ENCODE data around the gene SCP2. TPM values are rescaled to one million over a fixed set of nuclear protein-coding genes. Genes with fewer than 3 reads are reported as not detected.

Gene SCP2
- total RNA-seq, 1 experiment from 2014 or later: 53.8 TPM

- no peaks in the 10 kb centered on the region for H3K27me3 Mint-ChIP-seq (ENCODE audit: insufficient read depth, unreplicated experiment)
- TF ChIP-seq CTCF (IDR thresholded peaks at IDR 0.05; ENCODE audit: unreplicated experiment): no peak
- no peak for DNase-seq (ENCODE audit: unreplicated experiment)
- H3K4me1 Mint-ChIP-seq (ENCODE audit: insufficient read depth, unreplicated experiment): no peaks in the 10 kb centered on the region
- H3K4me3 Mint-ChIP-seq (ENCODE audit: unreplicated experiment): no peak overlapping the region
- peaks cover 32% of the 10 kb centered on the region for H3K36me3 Mint-ChIP-seq (ENCODE audit: insufficient read depth, unreplicated experiment)
- H3K9me3 Mint-ChIP-seq (ENCODE audit: unreplicated experiment): no peaks in the 10 kb centered on the region
- no TSS peak for BruUV-seq (replicated peaks)
- intact Hi-C loops (cut with micrococcal nuclease): no loop called here
- POLR2A ChIA-PET: interaction anchor here (0.7 kb wide), 1 partner anchor 96 kb away, joined by 3 read pairs; no protein-coding TSS in a partner anchor
- no peak overlapping the region for H3K27ac Mint-ChIP-seq (ENCODE audit: low read depth, unreplicated experiment)
- CTCF ChIA-PET: interaction anchor here (0.9 kb wide), 1 partner anchor 129 kb away, joined by 4 read pairs; no protein-coding TSS in a partner anchor
Observed at GRCh38 chr1:53051676-53052075, 124.6 kb downstream of the SCP2 start.

DNA sequence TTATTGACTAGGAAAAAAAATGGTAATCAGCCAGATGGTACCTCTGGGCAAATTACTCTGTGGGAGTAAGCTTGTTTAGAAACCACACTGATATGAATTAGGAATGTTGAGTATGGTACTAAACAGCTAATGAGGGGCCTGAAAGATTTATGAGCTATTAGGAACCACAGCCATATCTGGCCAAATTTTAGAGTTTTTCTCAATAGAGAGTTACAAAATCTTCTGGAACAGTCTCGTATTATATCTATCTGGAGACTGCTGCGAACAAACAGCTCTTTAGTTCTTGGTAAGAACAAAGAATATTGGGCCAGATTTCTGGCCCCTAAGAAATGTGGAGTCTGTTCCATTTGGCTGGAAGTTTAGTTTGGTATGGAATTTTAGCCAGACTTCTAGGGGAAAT is 130.1 kb downstream of the SCP2 start:
- H3K27me3 Mint-ChIP-seq (ENCODE audit: insufficient read depth, unreplicated experiment): peaks cover 20% of the 10 kb centered on the region
- no peaks in the 10 kb centered on the region for H3K9me3 Mint-ChIP-seq (ENCODE audit: unreplicated experiment)
- POLR2A ChIA-PET: interaction anchor here (0.6 to 1.3 kb wide), 2 partner anchors 11 to 42 kb away, joined by 3 to 4 read pairs; no protein-coding TSS in a partner anchor
- peaks cover 10% of the 10 kb centered on the region for H3K36me3 Mint-ChIP-seq (ENCODE audit: insufficient read depth, unreplicated experiment)
- CTCF ChIA-PET: no interaction called here
- intact Hi-C loops (cut with micrococcal nuclease): no loop called here
- no peaks in the 10 kb centered on the region for H3K4me1 Mint-ChIP-seq (ENCODE audit: insufficient read depth, unreplicated experiment)
- TF ChIP-seq CTCF (IDR thresholded peaks at IDR 0.05; ENCODE audit: unreplicated experiment): no peak
- no peak for DNase-seq (ENCODE audit: unreplicated experiment)
- H3K27ac Mint-ChIP-seq (ENCODE audit: low read depth, unreplicated experiment): no peak overlapping the region
- no peak overlapping the region for H3K4me3 Mint-ChIP-seq (ENCODE audit: unreplicated experiment)
- BruUV-seq (replicated peaks): no TSS peak

DNA sequence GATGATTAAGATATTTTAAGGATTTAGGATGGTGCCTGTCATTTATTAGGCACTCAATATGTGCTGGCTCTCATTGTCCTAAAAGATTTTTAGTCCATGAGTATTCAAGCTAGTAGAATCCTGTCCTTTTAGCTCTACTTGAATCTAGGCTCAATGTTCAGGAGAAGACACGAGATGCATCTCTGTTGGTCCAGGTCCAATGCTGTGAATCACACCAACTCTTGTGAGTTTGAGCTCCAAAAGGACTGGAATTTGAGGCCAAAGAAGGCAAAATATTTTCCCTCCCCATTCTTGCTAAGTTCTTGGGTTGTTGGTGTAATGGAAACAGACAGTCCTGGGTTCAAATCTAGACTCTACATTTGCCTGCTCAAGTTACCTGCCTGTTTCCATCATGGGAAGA is 133.5 kb downstream of the SCP2 start:
- TF ChIP-seq CTCF (IDR thresholded peaks at IDR 0.05; ENCODE audit: unreplicated experiment): no peak
- Mint-ChIP-seq H3K9me3 (ENCODE audit: unreplicated experiment) (no peaks in the 10 kb centered on the region), H3K27ac (ENCODE audit: low read depth, unreplicated experiment) (no peak overlapping the region), H3K27me3 (ENCODE audit: insufficient read depth, unreplicated experiment) (peaks cover 31% of the 10 kb centered on the region), H3K4me3 (ENCODE audit: unreplicated experiment) (no peak overlapping the region), H3K36me3 (ENCODE audit: insufficient read depth, unreplicated experiment) (no peaks in the 10 kb centered on the region), H3K4me1 (ENCODE audit: insufficient read depth, unreplicated experiment) (no peaks in the 10 kb centered on the region)
- no peak for DNase-seq (ENCODE audit: unreplicated experiment)
- ChIA-PET CTCF (no interaction called here), POLR2A (no interaction called here)
- intact Hi-C loops (cut with micrococcal nuclease): no loop called here
- no TSS peak for BruUV-seq (replicated peaks)

DNA sequence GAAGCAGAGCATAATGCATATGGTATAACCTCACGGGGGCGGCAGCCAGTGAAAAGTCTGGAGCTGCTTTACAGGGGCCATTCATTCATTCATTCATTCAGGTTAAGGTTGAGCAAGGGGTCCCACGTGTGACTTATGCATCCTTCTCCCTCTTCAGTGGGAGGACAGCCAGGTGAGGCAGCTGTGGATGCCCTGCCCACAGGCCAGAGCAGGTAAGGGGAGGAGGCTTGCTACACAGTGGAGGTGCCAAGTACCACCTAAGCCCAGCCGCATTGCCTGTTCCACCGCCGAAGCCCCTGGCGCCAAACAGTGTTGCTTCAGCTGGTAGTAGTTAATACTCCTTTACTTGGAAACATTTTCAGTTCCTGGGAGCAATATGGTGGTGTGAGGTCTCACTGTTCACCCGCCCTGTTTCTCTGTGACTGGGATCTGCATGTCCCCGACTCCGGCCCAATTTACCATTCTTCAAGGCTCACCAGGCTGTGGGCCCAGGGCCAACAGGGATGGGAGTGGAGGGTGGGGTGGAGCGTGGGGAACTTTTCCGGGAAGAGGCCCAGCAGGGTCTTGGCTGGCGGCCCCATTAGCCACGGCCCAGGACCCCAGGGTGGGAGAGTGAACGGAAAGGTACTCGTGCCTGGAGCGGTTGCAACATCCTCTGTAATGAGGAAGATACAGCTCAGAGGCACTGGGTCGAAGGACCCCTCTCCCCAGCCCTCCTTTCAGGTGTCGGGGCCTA is 134.2 kb downstream of the SCP2 start:
- Mint-ChIP-seq H3K4me1 (ENCODE audit: insufficient read depth, unreplicated experiment) (no peaks in the 10 kb centered on the region), H3K36me3 (ENCODE audit: insufficient read depth, unreplicated experiment) (no peaks in the 10 kb centered on the region), H3K27ac (ENCODE audit: low read depth, unreplicated experiment) (no peak overlapping the region), H3K27me3 (ENCODE audit: insufficient read depth, unreplicated experiment) (peaks cover 31% of the 10 kb centered on the region), H3K4me3 (ENCODE audit: unreplicated experiment) (no peak overlapping the region), H3K9me3 (ENCODE audit: unreplicated experiment) (no peaks in the 10 kb centered on the region)
- ChIA-PET POLR2A (no interaction called here), CTCF (no interaction called here)
- no TSS peak for BruUV-seq (replicated peaks)
- TF ChIP-seq CTCF (IDR thresholded peaks at IDR 0.05; ENCODE audit: unreplicated experiment): no peak
- intact Hi-C loops (cut with micrococcal nuclease): no loop called here
- DNase-seq (ENCODE audit: unreplicated experiment): no peak

Measured in MCF 10A (cell line).